ENCODE data around the gene SMIM8.
A peak's percentile ranks its signal among the peaks of the same experiment; 100 is the strongest.
"Not testable (repeated sequence)": the region's sequence is repeated elsewhere in the genome, so short reads cannot be mapped to it uniquely, and the experiment has no call there.

SMIM8 gene

GRCh38 chr6:87322304-87323212, at the start of gene SMIM8:
SMIM8 (plus strand) TSS chr6:87322588; CDS start chr6:87337032, 14,444 bp downstream.
- peak; percentile 41 to 71 for DNase-seq

GRCh38 chr6:87274660-87275274, 47.6 kb upstream of the SMIM8 start:
- no peak for DNase-seq

- no peak for DNase-seq
Measured at GRCh38 chr6:87276624-87277023, 45.8 kb upstream of the SMIM8 start.

GRCh38 chr6:87277123-87277522, 45.3 kb upstream of the SMIM8 start:
- peak in 1 of 2 experiments; percentile 14 for DNase-seq

- no peak for DNase-seq
Measured at GRCh38 chr6:87279196-87279595, 43.2 kb upstream of the SMIM8 start.

- DNase-seq, result no peak
Measured at GRCh38 chr6:87281426-87281825, 41.0 kb upstream of the SMIM8 start.

- DNase-seq, result no peak
Measured at GRCh38 chr6:87282743-87283142, 39.6 kb upstream of the SMIM8 start.

- no peak for DNase-seq
Measured at GRCh38 chr6:87283461-87283860, 38.9 kb upstream of the SMIM8 start.

GRCh38 chr6:87287251-87287650, 35.1 kb upstream of the SMIM8 start:
- no peak for DNase-seq

GRCh38 chr6:87289571-87289970, 32.8 kb upstream of the SMIM8 start:
- DNase-seq, result no peak

GRCh38 chr6:87291883-87292282, 30.5 kb upstream of the SMIM8 start:
- DNase-seq, result no peak

GRCh38 chr6:87293526-87293925, 28.9 kb upstream of the SMIM8 start:
- DNase-seq, result no peak

- DNase-seq, result no peak
Measured at GRCh38 chr6:87297119-87297518, 25.3 kb upstream of the SMIM8 start.

- DNase-seq, result not testable (repeated sequence)
Measured at GRCh38 chr6:87301277-87301676, 21.1 kb upstream of the SMIM8 start.

- DNase-seq, result no peak
Measured at GRCh38 chr6:87308970-87309369, 13.4 kb upstream of the SMIM8 start.

GRCh38 chr6:87312860-87313259, 9.5 kb upstream of the SMIM8 start:
- DNase-seq, result no peak

GRCh38 chr6:87315071-87315470, 7.3 kb upstream of the SMIM8 start:
- DNase-seq, result no peak

GRCh38 chr6:87319271-87319987, 3.0 kb upstream of the SMIM8 start:
- no peak for DNase-seq

GRCh38 chr6:87323880-87324279, 1.5 kb downstream of the SMIM8 start:
- not testable (repeated sequence) for DNase-seq

- DNase-seq, result no peak
Measured at GRCh38 chr6:87330961-87331360, 8.6 kb downstream of the SMIM8 start.

GRCh38 chr6:87333033-87333432, 10.6 kb downstream of the SMIM8 start:
- no peak for DNase-seq

- no peak for DNase-seq
Measured at GRCh38 chr6:87333591-87334181, 11.3 kb downstream of the SMIM8 start.

- no peak for DNase-seq
Measured at GRCh38 chr6:87334683-87335082, 12.3 kb downstream of the SMIM8 start.

All from NCI-H446 (cell line).